K562 (cell line): ENCODE results near the gene RNASEH2A. TPM values are rescaled to one million over a fixed set of nuclear protein-coding genes. Genes with fewer than 3 reads are reported as not detected.

ENCODE experiments used
- BHLHE40 ChIP-seq: IDR thresholded peaks from 2 replicates; pipeline ENCODE4 v1.6.1; 2011; ENCODE audit warnings: low read length, improper control_type of control experiment
- C11orf30 ChIP-seq: fragments of 450-650 bp; IDR thresholded peaks from 2 replicates; pipeline ENCODE4 v1.6.1; 2016; ENCODE audit warnings: low read depth, mild to moderate bottlenecking
- E2F3 ChIP-seq: fragments of 250-450 bp; sonication (Bioruptor Pico); IDR thresholded peaks from 2 replicates; pipeline ENCODE4 v1.4.0; 2020; ENCODE audit warnings: mild to moderate bottlenecking
- FOXP1 ChIP-seq: sonication (generic); formaldehyde crosslinking; IDR thresholded peaks from 2 replicates; pipeline ENCODE4 v1.8.0; 2022; ENCODE audit warnings: mild to moderate bottlenecking, missing genetic modification reagents
- HCFC1 ChIP-seq: IDR thresholded peaks from 2 replicates; pipeline ENCODE4 v1.6.1; 2012; ENCODE audit warnings: low read depth, low read length, improper control_type of control experiment
- MBD2 ChIP-seq: sonication (generic); IDR thresholded peaks from 2 replicates; pipeline ENCODE4 v1.6.1; 2016; ENCODE audit warnings: low read depth, borderline replicate concordance
- PHF20 ChIP-seq: fragments of 450-650 bp; IDR thresholded peaks from 2 replicates; pipeline ENCODE4 v1.6.1; 2018; ENCODE audit not compliant: partially characterized antibody
- POLR2AphosphoS5 ChIP-seq: IDR thresholded peaks from 2 replicates; pipeline ENCODE4 v1.6.1; 2011; ENCODE audit warnings: mild to moderate bottlenecking, low read depth, low read length, moderate library complexity; ENCODE audit not compliant: control insufficient read depth, insufficient read depth
- SIN3A ChIP-seq, 2 experiments: fragments of 150-350 bp in 1 of 2; IDR thresholded peaks; 2 replicates each; pipeline ENCODE4 v1.6.1; 2011 to 2016; ENCODE audit warnings: borderline replicate concordance in 2 of 2, low read depth in 2 of 2, low read length in 2 of 2, mild to moderate bottlenecking in 2 of 2, moderate library complexity in 2 of 2; ENCODE audit not compliant: control insufficient read depth in 1 of 2
- SMAD1 ChIP-seq: fragments of 150-350 bp; IDR thresholded peaks from 2 replicates; pipeline ENCODE4 v1.6.1; 2014; ENCODE audit warnings: low read length, low read depth; ENCODE audit not compliant: partially characterized antibody
- SMAD4 ChIP-seq: fragments of 250-450 bp; sonication (Bioruptor Pico); conservative IDR thresholded peaks from 2 replicates; pipeline ENCODE4 v1.8.0; 2021; ENCODE audit warnings: inconsistent platforms, mild to moderate bottlenecking, moderate library complexity
- SMARCE1 ChIP-seq: fragments of 450-650 bp; IDR thresholded peaks from 2 replicates; pipeline ENCODE4 v1.7.1; 2016; ENCODE audit warnings: mild to moderate bottlenecking
- SMC3 ChIP-seq: conservative IDR thresholded peaks from 2 replicates; pipeline ENCODE4 v1.6.1; 2011; ENCODE audit warnings: low read depth, low read length, improper control_type of control experiment; ENCODE audit not compliant: insufficient read depth
- XRCC5 ChIP-seq: fragments of 200-400 bp; formaldehyde crosslinking; IDR thresholded peaks from 2 replicates; pipeline ENCODE4 v1.6.1; 2017; ENCODE audit warnings: low read depth, mild to moderate bottlenecking, low read length
- ZBTB7A ChIP-seq: IDR thresholded peaks from 2 replicates; pipeline ENCODE4 v1.6.1; 2011; ENCODE audit warnings: low read depth, mild to moderate bottlenecking, low read length, moderate library complexity, borderline replicate concordance; ENCODE audit not compliant: control insufficient read depth
- ZHX1 ChIP-seq: fragments of 150-350 bp; conservative IDR thresholded peaks from 2 replicates; pipeline ENCODE4 v1.6.1; 2014; ENCODE audit warnings: low read length
- ZNF75A ChIP-seq: fragments of 450-650 bp; formaldehyde crosslinking; IDR thresholded peaks from 2 replicates; pipeline ENCODE4 v1.4.0; 2020; ENCODE audit warnings: mild to moderate bottlenecking
- polyA plus RNA-seq, 8 experiments: library from polyadenylated mRNA; depleted of rRNA in 4 of 8; stranded (reverse) in 5 of 8; unstranded in 3 of 8; fragments of >200 nt; fragmentation: Nextera tagmentation in 2 of 8; fragmentation: Illumina TruSeq in 1 of 8; extraction: Ambion mirVana in 2 of 8; extraction: Trizol in 1 of 8; gene quantifications; 2 replicates each; pipeline versions ENCODE4 v1.2.1 to v1.2.3, GENCODE V29; 2011 to 2014; ENCODE audit warnings: inconsistent platforms in 1 of 8, missing spikeins in 1 of 8
- total RNA-seq, 7 experiments: library from RNA; depleted of rRNA in 6 of 7; stranded (reverse); fragments of >200 nt in 6 of 7; fragmentation: Illumina TruSeq in 2 of 7; extraction: Trizol in 2 of 7; gene quantifications; 2 replicates each; pipeline versions ENCODE4 v1.2.1 to v1.2.3, GENCODE V29; 2011 to 2021; ENCODE audit warnings: low replicate concordance in 1 of 7
- TF ChIP-seq, protein P1 (sequence below): sonication (generic); formaldehyde crosslinking; IDR thresholded peaks from 2 replicates; pipeline ENCODE4 v1.9.0; 2022; ENCODE audit warnings: mild to moderate bottlenecking, missing genetic modification reagents
- TF ChIP-seq, protein P2 (sequence below), 2 experiments: fragments of 450-650 bp; conservative IDR thresholded peaks; 2 replicates each; pipeline ENCODE4 v1.6.1; 2017; ENCODE audit warnings: mild to moderate bottlenecking in 2 of 2, moderate library complexity in 2 of 2
- TF ChIP-seq, protein P3 (sequence below): sonication (generic); formaldehyde crosslinking; IDR thresholded peaks from 2 replicates; pipeline ENCODE4 v1.8.0; 2022; ENCODE audit warnings: mild to moderate bottlenecking, low read depth, missing genetic modification reagents

Gene RNASEH2A
- total and polyA plus RNA-seq, 9 of the 15 experiments (the other 6 are each of a cell fraction or from before 2014, with no cell fraction given), result 22.3 to 78.0 (median 61.7) TPM

- 0 out of 2 replicates have a peak, but pooled peaks have one; percentile 42 for TF ChIP-seq SMAD4 (CRISPR knock-in tag)
- TF ChIP-seq C11orf30, result peak; percentile 82
- TF ChIP-seq MBD2, result peak; percentile 56; the same call in 1 of the 2 replicates
- TF ChIP-seq ZNF75A, result 0 out of 2 replicates have a peak, but pooled peaks have one; percentile 40
- TF ChIP-seq SIN3A (IDR thresholded peaks at IDR 0.05; ENCODE audit: borderline replicate concordance in 2 of 2, control insufficient read depth in 1 of 2, low read depth in 2 of 2, low read length in 2 of 2), result peak; percentile 84 to 90; a peak in 2 of 4 replicates
- peak; percentile 40 for TF ChIP-seq XRCC5
- TF ChIP-seq, protein P1, sequence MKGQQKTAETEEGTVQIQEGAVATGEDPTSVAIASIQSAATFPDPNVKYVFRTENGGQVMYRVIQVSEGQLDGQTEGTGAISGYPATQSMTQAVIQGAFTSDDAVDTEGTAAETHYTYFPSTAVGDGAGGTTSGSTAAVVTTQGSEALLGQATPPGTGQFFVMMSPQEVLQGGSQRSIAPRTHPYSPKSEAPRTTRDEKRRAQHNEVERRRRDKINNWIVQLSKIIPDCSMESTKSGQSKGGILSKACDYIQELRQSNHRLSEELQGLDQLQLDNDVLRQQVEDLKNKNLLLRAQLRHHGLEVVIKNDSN (CRISPR knock-in tag), result 0 out of 2 replicates have a peak, but pooled peaks have one; percentile 10
- peak; percentile 72; the same call in 1 of the 2 replicates for TF ChIP-seq POLR2AphosphoS5
- peak; percentile 97 for TF ChIP-seq HCFC1
- TF ChIP-seq ZBTB7A, result peak; percentile 66; the same call in 1 of the 2 replicates
- peak; percentile 48 for TF ChIP-seq SMAD1
- TF ChIP-seq BHLHE40, result peak; percentile 32; the same call in 1 of the 2 replicates
- TF ChIP-seq SMC3, result 0 out of 2 replicates have a peak, but pooled peaks have one; percentile 3
- peak; percentile 78; the same call in 1 of the 2 replicates for TF ChIP-seq ZHX1
- TF ChIP-seq, protein P2, sequence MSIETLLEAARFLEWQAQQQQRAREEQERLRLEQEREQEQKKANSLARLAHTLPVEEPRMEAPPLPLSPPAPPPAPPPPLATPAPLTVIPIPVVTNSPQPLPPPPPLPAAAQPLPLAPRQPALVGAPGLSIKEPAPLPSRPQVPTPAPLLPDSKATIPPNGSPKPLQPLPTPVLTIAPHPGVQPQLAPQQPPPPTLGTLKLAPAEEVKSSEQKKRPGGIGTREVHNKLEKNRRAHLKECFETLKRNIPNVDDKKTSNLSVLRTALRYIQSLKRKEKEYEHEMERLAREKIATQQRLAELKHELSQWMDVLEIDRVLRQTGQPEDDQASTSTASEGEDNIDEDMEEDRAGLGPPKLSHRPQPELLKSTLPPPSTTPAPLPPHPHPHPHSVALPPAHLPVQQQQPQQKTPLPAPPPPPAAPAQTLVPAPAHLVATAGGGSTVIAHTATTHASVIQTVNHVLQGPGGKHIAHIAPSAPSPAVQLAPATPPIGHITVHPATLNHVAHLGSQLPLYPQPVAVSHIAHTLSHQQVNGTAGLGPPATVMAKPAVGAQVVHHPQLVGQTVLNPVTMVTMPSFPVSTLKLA (conservative IDR thresholded peaks at IDR 0.05), result peak; percentile 75 to 90
- TF ChIP-seq, protein P3, sequence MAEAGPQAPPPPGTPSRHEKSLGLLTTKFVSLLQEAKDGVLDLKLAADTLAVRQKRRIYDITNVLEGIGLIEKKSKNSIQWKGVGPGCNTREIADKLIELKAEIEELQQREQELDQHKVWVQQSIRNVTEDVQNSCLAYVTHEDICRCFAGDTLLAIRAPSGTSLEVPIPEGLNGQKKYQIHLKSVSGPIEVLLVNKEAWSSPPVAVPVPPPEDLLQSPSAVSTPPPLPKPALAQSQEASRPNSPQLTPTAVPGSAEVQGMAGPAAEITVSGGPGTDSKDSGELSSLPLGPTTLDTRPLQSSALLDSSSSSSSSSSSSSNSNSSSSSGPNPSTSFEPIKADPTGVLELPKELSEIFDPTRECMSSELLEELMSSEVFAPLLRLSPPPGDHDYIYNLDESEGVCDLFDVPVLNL, result 0 out of 2 replicates have a peak, but pooled peaks have one; percentile 18
- TF ChIP-seq FOXP1 (CRISPR knock-in tag), result peak; percentile 34; the same call in 1 of the 2 replicates
- 0 out of 2 replicates have a peak, but pooled peaks have one; percentile 73 for TF ChIP-seq E2F3 (CRISPR knock-in tag)
- no peak for TF ChIP-seq SMARCE1
- peak; percentile 81 for TF ChIP-seq PHF20
Measured at GRCh38 chr19:12806242-12807081, at the start of gene RNASEH2A (continued).
